ENCODE measurements around the gene DLG5. TPM values are rescaled to one million over a fixed set of nuclear protein-coding genes. Genes with fewer than 3 reads are reported as not detected.

Gene DLG5
- polyA plus RNA-seq, 3 donors = 0.14 to 0.77 TPM; not detected in 1

GRCh38 chr10:77899080-77899477, 27.5 kb downstream of the DLG5 start:
- H3K36me3 ChIP-seq (replicated peaks in 1 of 2; ENCODE audit: control insufficient read depth in 1 of 2, insufficient read depth in 2 of 2, low read length in 2 of 2) = no peaks in the 10 kb centered on the region
- no peak overlapping the region for H2AFZ ChIP-seq (ENCODE audit: insufficient read depth, low read depth, low read length, poor library complexity, severe bottlenecking)
- Mint-ChIP-seq H3K27ac (no peak overlapping the region), H3K36me3 (no peaks in the 10 kb centered on the region), H3K4me1 (peaks cover 10% of the 10 kb centered on the region), H3K4me3 (no peak overlapping the region), H3K9me3 (no peaks in the 10 kb centered on the region), H3K27me3 (ENCODE audit: low read depth in 3 of 3) (peaks cover 5 to 9% (median 8%) of the 10 kb centered on the region in 3 donors)
- no peak overlapping the region for H3K4me2 ChIP-seq (replicated peaks; ENCODE audit: extremely low read depth, low read length, poor library complexity, severe bottlenecking)
- DNase-seq = no peak
- no peak overlapping the region for H3K4me3 ChIP-seq (replicated peaks in 1 of 3; ENCODE audit: low read depth in 2 of 3, low read length in 3 of 3)
- no peak overlapping the region for H3K27ac ChIP-seq (ENCODE audit: low read depth in 1 of 2, low read length in 2 of 2)
- H3K9ac ChIP-seq (ENCODE audit: insufficient read depth, low read length, poor library complexity, severe bottlenecking) = no peak overlapping the region
- intact Hi-C loops (cut with micrococcal nuclease) = no loop called here
- H3K79me2 ChIP-seq (ENCODE audit: insufficient read depth, low read length) = no peaks in the 10 kb centered on the region
- peaks cover 2 to 8% of the 10 kb centered on the region in 2 donors for H3K4me1 ChIP-seq (ENCODE audit: control insufficient read depth in 1 of 2, insufficient read depth in 2 of 2, low read length in 2 of 2)
- TF ChIP-seq CTCF (IDR thresholded peaks at IDR 0.05) = no peak
- H3K9me3 ChIP-seq (replicated peaks in 1 of 2; ENCODE audit: control insufficient read depth in 1 of 2, insufficient read depth in 1 of 2, low read length in 2 of 2) = no peaks in the 10 kb centered on the region
- no CpG with 5 or more reads among the region's 4 CpGs for whole genome bisulfite sequencing (ENCODE audit: insufficient coverage)
- no peaks in the 10 kb centered on the region for H3K27me3 ChIP-seq (ENCODE audit: control insufficient read depth in 2 of 2, insufficient read depth in 2 of 2, low read length in 2 of 2)
- no peaks in the 10 kb centered on the region for H4K20me1 ChIP-seq (ENCODE audit: insufficient read depth, low read length)

GRCh38 chr10:77898323-77899079, 28.1 kb downstream of the DLG5 start:
- no peak overlapping the region for H3K9ac ChIP-seq (ENCODE audit: insufficient read depth, low read length, poor library complexity, severe bottlenecking)
- no peak for TF ChIP-seq CTCF (IDR thresholded peaks at IDR 0.05)
- H3K36me3 ChIP-seq (replicated peaks in 1 of 2; ENCODE audit: control insufficient read depth in 1 of 2, insufficient read depth in 2 of 2, low read length in 2 of 2) = no peaks in the 10 kb centered on the region
- no peaks in the 10 kb centered on the region for H4K20me1 ChIP-seq (ENCODE audit: insufficient read depth, low read length)
- H3K36me3 Mint-ChIP-seq = no peaks in the 10 kb centered on the region
- H2AFZ ChIP-seq (ENCODE audit: insufficient read depth, low read depth, low read length, poor library complexity, severe bottlenecking) = no peak overlapping the region
- H3K4me3 Mint-ChIP-seq = no peak overlapping the region
- intact Hi-C loops (cut with micrococcal nuclease) = no loop called here
- WGBS (ENCODE audit: insufficient coverage) = 25% methylated on average over 15 of the region's 19 CpGs
- peak overlapping the region in 1 of 7 donors; percentile 58 for H3K27ac Mint-ChIP-seq
- H3K27me3 ChIP-seq (ENCODE audit: control insufficient read depth in 2 of 2, insufficient read depth in 2 of 2, low read length in 2 of 2) = no peaks in the 10 kb centered on the region
- no peak overlapping the region for H3K4me3 ChIP-seq (replicated peaks in 1 of 3; ENCODE audit: low read depth in 2 of 3, low read length in 3 of 3)
- H3K9me3 ChIP-seq (replicated peaks in 1 of 2; ENCODE audit: control insufficient read depth in 1 of 2, insufficient read depth in 1 of 2, low read length in 2 of 2) = no peaks in the 10 kb centered on the region
- no peaks in the 10 kb centered on the region for H3K79me2 ChIP-seq (ENCODE audit: insufficient read depth, low read length)
- H3K9me3 Mint-ChIP-seq = no peaks in the 10 kb centered on the region
- peaks cover 2 to 10% (median 8%) of the 10 kb centered on the region in 3 donors for H3K27me3 Mint-ChIP-seq (ENCODE audit: low read depth in 3 of 3)
- H3K4me1 Mint-ChIP-seq = peaks cover 10% of the 10 kb centered on the region
- no peak overlapping the region for H3K27ac ChIP-seq (ENCODE audit: low read depth in 1 of 2, low read length in 2 of 2)
- no peak overlapping the region for H3K4me2 ChIP-seq (replicated peaks; ENCODE audit: extremely low read depth, low read length, poor library complexity, severe bottlenecking)
- DNase-seq = no peak
- peaks cover 2 to 8% of the 10 kb centered on the region in 2 donors for H3K4me1 ChIP-seq (ENCODE audit: control insufficient read depth in 1 of 2, insufficient read depth in 2 of 2, low read length in 2 of 2)

Measured in CD14-positive monocyte (primary cell).